Parathyroid adenoma (tissue), 2 donors: Measurements from ENCODE around the gene TUBGCP3.

Experiments used
- H2AFZ ChIP-seq: fragments of 300-600 bp; sonication (generic); one replicate; pipeline ENCODE4 v1.7.0; 2017; ENCODE audit warnings: antibody characterized with exemption, mild to moderate bottlenecking
- H3K27ac ChIP-seq: fragments of 300-600 bp; sonication (generic); one replicate; pipeline ENCODE4 v1.7.0; 2017
- H3K27me3 ChIP-seq: fragments of 300-600 bp; sonication (generic); one replicate; pipeline ENCODE4 v1.7.0; 2017; ENCODE audit warnings: low read length; ENCODE audit not compliant: control insufficient read depth, insufficient read depth
- H3K36me3 ChIP-seq: fragments of 300-600 bp; sonication (generic); one replicate; pipeline ENCODE4 v1.7.0; 2017; ENCODE audit warnings: low read length; ENCODE audit not compliant: control insufficient read depth, insufficient read depth
- H3K4me1 ChIP-seq: fragments of 300-600 bp; sonication (generic); one replicate; pipeline ENCODE4 v1.7.0; 2017; ENCODE audit warnings: control low read depth
- H3K4me2 ChIP-seq: fragments of 300-600 bp; sonication (generic); one replicate; pipeline ENCODE4 v1.7.0; 2017; ENCODE audit warnings: low read length
- H3K4me3 ChIP-seq: fragments of 300-600 bp; sonication (generic); one replicate; pipeline ENCODE4 v1.7.0; 2017; ENCODE audit warnings: low read depth, low read length
- H3K79me2 ChIP-seq: fragments of 300-600 bp; sonication (generic); one replicate; pipeline ENCODE4 v1.7.0; 2017; ENCODE audit warnings: control low read depth
- H3K9ac ChIP-seq: fragments of 300-600 bp; sonication (generic); one replicate; pipeline ENCODE4 v1.7.0; 2017; ENCODE audit warnings: mild to moderate bottlenecking
- H3K9me3 ChIP-seq: fragments of 300-600 bp; sonication (generic); one replicate; pipeline ENCODE4 v1.7.0; 2017; ENCODE audit warnings: low read length; ENCODE audit not compliant: control insufficient read depth
- CTCF ChIP-seq: fragments of 300-600 bp; sonication (generic); IDR thresholded peaks from one replicate; pipeline ENCODE4 v1.7.0; 2017; ENCODE audit warnings: antibody characterized with exemption, mild to moderate bottlenecking
- donor health status: primary hyperparathyroidism.

The TUBGCP3 gene

GRCh38 chr13:112521073-112521685 is 66.8 kb downstream of the TUBGCP3 start:
- Histone ChIP-seq H3K27me3 (no peaks in the 10 kb centered on the region), H3K9me3 (no peaks in the 10 kb centered on the region), H3K9ac (no peak overlapping the region), H2AFZ (no peak overlapping the region), H3K36me3 (no peaks in the 10 kb centered on the region), H3K4me1 (no peaks in the 10 kb centered on the region), H3K4me2 (no peak overlapping the region), H3K4me3 (no peak overlapping the region), H3K27ac (no peak overlapping the region), H3K79me2 (peaks cover 2% of the 10 kb centered on the region)
- no peak for TF ChIP-seq CTCF

- Histone ChIP-seq H3K4me2 (no peak overlapping the region), H3K27ac (no peak overlapping the region), H3K9ac (no peak overlapping the region), H2AFZ (no peak overlapping the region), H3K4me3 (no peak overlapping the region), H3K4me1 (no peaks in the 10 kb centered on the region), H3K27me3 (no peaks in the 10 kb centered on the region), H3K79me2 (no peaks in the 10 kb centered on the region), H3K36me3 (no peaks in the 10 kb centered on the region), H3K9me3 (no peaks in the 10 kb centered on the region)
- TF ChIP-seq CTCF: no peak
Observed at GRCh38 chr13:112519517-112520060, 68.4 kb downstream of the TUBGCP3 start.

- no peak overlapping the region for H3K9ac ChIP-seq
- H2AFZ ChIP-seq: no peak overlapping the region
- H3K4me2 ChIP-seq: no peak overlapping the region
- TF ChIP-seq CTCF: no peak
- H3K79me2 ChIP-seq: no peaks in the 10 kb centered on the region
- H3K4me3 ChIP-seq: no peak overlapping the region
- peaks cover 8% of the 10 kb centered on the region for H3K4me1 ChIP-seq
- H3K27ac ChIP-seq: no peak overlapping the region
- no peaks in the 10 kb centered on the region for H3K36me3 ChIP-seq
- H3K9me3 ChIP-seq: no peaks in the 10 kb centered on the region
- H3K27me3 ChIP-seq: no peaks in the 10 kb centered on the region
Observed at GRCh38 chr13:112516218-112516617, 71.7 kb downstream of the TUBGCP3 start.

- no peaks in the 10 kb centered on the region for H3K27me3 ChIP-seq
- H3K9ac ChIP-seq: no peak overlapping the region
- H3K9me3 ChIP-seq: no peaks in the 10 kb centered on the region
- H3K4me3 ChIP-seq: no peak overlapping the region
- H2AFZ ChIP-seq: no peak overlapping the region
- no peak for TF ChIP-seq CTCF
- no peak overlapping the region for H3K4me2 ChIP-seq
- peaks cover 12% of the 10 kb centered on the region for H3K4me1 ChIP-seq
- H3K36me3 ChIP-seq: no peaks in the 10 kb centered on the region
- no peaks in the 10 kb centered on the region for H3K79me2 ChIP-seq
- no peak overlapping the region for H3K27ac ChIP-seq
Observed at GRCh38 chr13:112513761-112514160, 74.2 kb downstream of the TUBGCP3 start.
